Ishikawa (cell line): Measurements from ENCODE around the gene DENND5B.

Source experiments
- CEBPB ChIP-seq: IDR thresholded peaks from 2 replicates; pipeline ENCODE4 v1.6.1; 2012
- EP300 ChIP-seq: IDR thresholded peaks from 2 replicates; pipeline ENCODE4 v1.6.1; 2012; ENCODE audit warnings: borderline replicate concordance
- FOXM1 ChIP-seq: IDR thresholded peaks from 2 replicates; pipeline ENCODE4 v1.6.1; 2012; ENCODE audit warnings: low read depth, borderline replicate concordance
- MAX ChIP-seq: IDR thresholded peaks from 2 replicates; pipeline ENCODE4 v1.6.1; 2012
- NFIC ChIP-seq: IDR thresholded peaks from 2 replicates; pipeline ENCODE4 v1.6.1; 2012
- REST ChIP-seq: IDR thresholded peaks from 2 replicates; pipeline ENCODE4 v1.6.1; 2012; ENCODE audit warnings: low read depth, mild to moderate bottlenecking
- TEAD4 ChIP-seq: IDR thresholded peaks from 2 replicates; pipeline ENCODE4 v1.6.1; 2012
- YY1 ChIP-seq: IDR thresholded peaks from 2 replicates; pipeline ENCODE4 v1.6.1; 2012; ENCODE audit warnings: low read depth

GRCh38 chr12:31393004-31393550 is 197.9 kb downstream of the DENND5B start:
- TF ChIP-seq MAX (no peak), EP300 (no peak), FOXM1 (no peak), TEAD4 (no peak), NFIC (no peak), REST (no peak), CEBPB (no peak), YY1 (no peak)
